GM18498 (cell line): ENCODE measurements around the gene ANP32E.
A peak's percentile ranks its signal among the peaks of the same experiment; 100 is the strongest.
"Not testable (repeated sequence)": the region's sequence is repeated elsewhere in the genome, so short reads cannot be mapped to it uniquely, and the experiment has no call there.

Source experiments
- ATAC-seq: cut with Tn5 transposase; IDR thresholded peaks from one replicate; pipeline ENCODE4 v1.9.1; 2021; ENCODE audit warnings: mild to moderate bottlenecking, moderate library complexity; ENCODE audit not compliant: unreplicated experiment

The ANP32E gene

GRCh38 chr1:150214099-150214756, 21.7 kb downstream of the ANP32E start:
- ATAC-seq = not testable (repeated sequence)

GRCh38 chr1:150213170-150214098, 22.5 kb downstream of the ANP32E start:
- peak; percentile 90 for ATAC-seq

GRCh38 chr1:150212070-150212469, 23.8 kb downstream of the ANP32E start:
- ATAC-seq = no peak

- ATAC-seq = no peak
Observed at GRCh38 chr1:150210706-150211105, 25.2 kb downstream of the ANP32E start.

- ATAC-seq = no peak
Observed at GRCh38 chr1:150210091-150210490, 25.8 kb downstream of the ANP32E start.

GRCh38 chr1:150208460-150208859, 27.5 kb downstream of the ANP32E start:
- not testable (repeated sequence) for ATAC-seq

- ATAC-seq = no peak
Observed at GRCh38 chr1:150207281-150207971, 28.5 kb downstream of the ANP32E start.

GRCh38 chr1:150196417-150196816, 39.5 kb downstream of the ANP32E start:
- ATAC-seq = no peak

- ATAC-seq = no peak
Observed at GRCh38 chr1:150194381-150195031, 41.4 kb downstream of the ANP32E start.

GRCh38 chr1:150192012-150192411, 43.9 kb downstream of the ANP32E start:
- ATAC-seq = no peak

GRCh38 chr1:150187560-150187931, 48.4 kb downstream of the ANP32E start:
- ATAC-seq = no peak

GRCh38 chr1:150186789-150187559, 48.9 kb downstream of the ANP32E start:
- no peak for ATAC-seq

GRCh38 chr1:150186438-150186788, 49.5 kb downstream of the ANP32E start:
- not testable (repeated sequence) for ATAC-seq

- ATAC-seq = no peak
Observed at GRCh38 chr1:150185481-150185880, 50.4 kb downstream of the ANP32E start.

- ATAC-seq = no peak
Observed at GRCh38 chr1:150183061-150183460, 52.9 kb downstream of the ANP32E start.

- ATAC-seq = no peak
Observed at GRCh38 chr1:150182247-150182646, 53.7 kb downstream of the ANP32E start.

- ATAC-seq = no peak
Observed at GRCh38 chr1:150180474-150180873, 55.4 kb downstream of the ANP32E start.

GRCh38 chr1:150179867-150180266, 56.0 kb downstream of the ANP32E start:
- no peak for ATAC-seq

GRCh38 chr1:150178548-150178947, 57.4 kb downstream of the ANP32E start:
- no peak for ATAC-seq

- no peak for ATAC-seq
Observed at GRCh38 chr1:150176593-150176992, 59.3 kb downstream of the ANP32E start.
